C4-2B (cell line): ENCODE measurements around the gene ARID4B.

Experiments
- CTCF ChIP-seq: fragments of 450-650 bp; conservative IDR thresholded peaks from 2 replicates; pipeline ENCODE4 v1.5.1; 2017; ENCODE audit warnings: mild to moderate bottlenecking
- ZFX ChIP-seq: fragments of 450-650 bp; IDR thresholded peaks from 2 replicates; pipeline ENCODE4 v1.6.1; 2017

GRCh38 chr1:235236128-235236527 is 91.9 kb downstream of the ARID4B start:
- TF ChIP-seq CTCF, result no peak
- TF ChIP-seq ZFX, result no peak
